ENCODE data around the gene FRMD4B.

FRMD4B gene

DNA sequence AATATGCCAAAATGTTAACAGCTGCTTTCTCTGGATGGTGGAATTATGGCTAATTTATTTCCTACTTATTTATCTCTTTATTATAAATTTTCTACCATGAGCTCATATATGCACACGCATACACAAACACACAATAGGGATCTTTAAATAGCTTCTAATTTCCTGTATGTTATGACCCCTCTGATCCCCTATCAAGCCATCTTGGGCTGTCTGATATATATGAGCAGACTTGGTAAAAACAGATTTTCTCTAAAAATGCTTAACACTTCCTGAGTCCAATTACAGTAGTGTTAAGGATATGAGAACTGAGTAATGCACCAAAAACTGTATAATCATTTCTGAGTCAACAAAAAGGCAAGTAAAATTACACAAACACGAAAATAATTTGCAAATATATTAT lies 211.4 kb downstream of the FRMD4B start:
- Histone ChIP-seq H3K4me1 (ENCODE audit: insufficient read depth, low read length, poor library complexity, severe bottlenecking) (no peaks in the 10 kb centered on the region), H3K9me2 (replicated peaks; ENCODE audit: low read depth, low read length) (no peaks in the 10 kb centered on the region), H3K9ac (ENCODE audit: low read depth, low read length, poor library complexity, severe bottlenecking) (no peak overlapping the region), H3K79me2 (ENCODE audit: insufficient read depth, low read length) (no peaks in the 10 kb centered on the region), H2AFZ (ENCODE audit: low read length) (no peak overlapping the region), H4K20me1 (ENCODE audit: insufficient read depth, low read length, poor library complexity, severe bottlenecking) (no peaks in the 10 kb centered on the region), H3K27me3 (ENCODE audit: insufficient read depth, low read length, poor library complexity, severe bottlenecking) (no peaks in the 10 kb centered on the region), H3F3A (ENCODE audit: low read depth) (no peaks in the 10 kb centered on the region), H3K4me2 (ENCODE audit: low read depth, low read length, poor library complexity, severe bottlenecking) (no peak overlapping the region), H3K4me3 (ENCODE audit: low read length, poor library complexity, severe bottlenecking) (no peak overlapping the region), H3K36me3 (ENCODE audit: insufficient read depth, low read length) (no peaks in the 10 kb centered on the region), H3K9me3 (ENCODE audit: insufficient read depth, low read depth, low read length) (no peaks in the 10 kb centered on the region)
- TF ChIP-seq, protein P1, sequence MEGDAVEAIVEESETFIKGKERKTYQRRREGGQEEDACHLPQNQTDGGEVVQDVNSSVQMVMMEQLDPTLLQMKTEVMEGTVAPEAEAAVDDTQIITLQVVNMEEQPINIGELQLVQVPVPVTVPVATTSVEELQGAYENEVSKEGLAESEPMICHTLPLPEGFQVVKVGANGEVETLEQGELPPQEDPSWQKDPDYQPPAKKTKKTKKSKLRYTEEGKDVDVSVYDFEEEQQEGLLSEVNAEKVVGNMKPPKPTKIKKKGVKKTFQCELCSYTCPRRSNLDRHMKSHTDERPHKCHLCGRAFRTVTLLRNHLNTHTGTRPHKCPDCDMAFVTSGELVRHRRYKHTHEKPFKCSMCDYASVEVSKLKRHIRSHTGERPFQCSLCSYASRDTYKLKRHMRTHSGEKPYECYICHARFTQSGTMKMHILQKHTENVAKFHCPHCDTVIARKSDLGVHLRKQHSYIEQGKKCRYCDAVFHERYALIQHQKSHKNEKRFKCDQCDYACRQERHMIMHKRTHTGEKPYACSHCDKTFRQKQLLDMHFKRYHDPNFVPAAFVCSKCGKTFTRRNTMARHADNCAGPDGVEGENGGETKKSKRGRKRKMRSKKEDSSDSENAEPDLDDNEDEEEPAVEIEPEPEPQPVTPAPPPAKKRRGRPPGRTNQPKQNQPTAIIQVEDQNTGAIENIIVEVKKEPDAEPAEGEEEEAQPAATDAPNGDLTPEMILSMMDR (conservative IDR thresholded peaks at IDR 0.05; ENCODE audit: low read length): no peak
- TF ChIP-seq EZH2phosphoT487 (IDR thresholded peaks at IDR 0.05; ENCODE audit: borderline replicate concordance): no peak

DNA sequence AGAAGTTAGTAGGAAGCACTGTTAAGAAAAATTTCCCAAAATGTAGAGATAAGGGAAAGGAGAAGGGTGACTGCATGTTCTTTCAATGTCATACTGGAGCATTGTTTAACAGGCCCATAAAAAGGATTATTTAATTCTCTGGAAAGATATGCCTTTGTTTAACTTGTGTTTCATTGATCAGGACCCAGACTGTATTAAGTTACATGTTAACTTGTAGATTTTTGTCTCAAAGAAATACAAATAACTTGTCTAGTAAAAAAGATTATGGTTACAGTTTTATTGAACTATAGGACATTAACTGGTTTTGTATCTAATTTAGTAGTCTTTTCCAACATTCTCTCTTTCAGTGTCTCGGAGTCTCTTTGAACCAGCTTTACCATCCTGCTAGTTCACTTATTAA lies 213.8 kb downstream of the FRMD4B start:
- H3K9me2 ChIP-seq (replicated peaks; ENCODE audit: low read depth, low read length): no peaks in the 10 kb centered on the region
- H3K9me3 ChIP-seq (ENCODE audit: insufficient read depth, low read depth, low read length): no peaks in the 10 kb centered on the region
- H3K4me3 ChIP-seq (ENCODE audit: low read length, poor library complexity, severe bottlenecking): no peak overlapping the region
- H2AFZ ChIP-seq (ENCODE audit: low read length): no peak overlapping the region
- H3K4me2 ChIP-seq (ENCODE audit: low read depth, low read length, poor library complexity, severe bottlenecking): no peak overlapping the region
- H4K20me1 ChIP-seq (ENCODE audit: insufficient read depth, low read length, poor library complexity, severe bottlenecking): no peaks in the 10 kb centered on the region
- no peaks in the 10 kb centered on the region for H3K4me1 ChIP-seq (ENCODE audit: insufficient read depth, low read length, poor library complexity, severe bottlenecking)
- H3F3A ChIP-seq (ENCODE audit: low read depth): no peaks in the 10 kb centered on the region
- no peaks in the 10 kb centered on the region for H3K79me2 ChIP-seq (ENCODE audit: insufficient read depth, low read length)
- no peak for TF ChIP-seq EZH2phosphoT487 (IDR thresholded peaks at IDR 0.05; ENCODE audit: borderline replicate concordance)
- TF ChIP-seq, protein P1 (conservative IDR thresholded peaks at IDR 0.05; ENCODE audit: low read length): no peak
- H3K9ac ChIP-seq (ENCODE audit: low read depth, low read length, poor library complexity, severe bottlenecking): no peak overlapping the region
- H3K27me3 ChIP-seq (ENCODE audit: insufficient read depth, low read length, poor library complexity, severe bottlenecking): no peaks in the 10 kb centered on the region
- no peaks in the 10 kb centered on the region for H3K36me3 ChIP-seq (ENCODE audit: insufficient read depth, low read length)

- H3K27me3 ChIP-seq (ENCODE audit: insufficient read depth, low read length, poor library complexity, severe bottlenecking): no peaks in the 10 kb centered on the region
- H2AFZ ChIP-seq (ENCODE audit: low read length): no peak overlapping the region
- H3K9ac ChIP-seq (ENCODE audit: low read depth, low read length, poor library complexity, severe bottlenecking): no peak overlapping the region
- no peaks in the 10 kb centered on the region for H3F3A ChIP-seq (ENCODE audit: low read depth)
- no peaks in the 10 kb centered on the region for H3K9me2 ChIP-seq (replicated peaks; ENCODE audit: low read depth, low read length)
- H3K4me1 ChIP-seq (ENCODE audit: insufficient read depth, low read length, poor library complexity, severe bottlenecking): no peaks in the 10 kb centered on the region
- H3K4me2 ChIP-seq (ENCODE audit: low read depth, low read length, poor library complexity, severe bottlenecking): no peak overlapping the region
- H3K9me3 ChIP-seq (ENCODE audit: insufficient read depth, low read depth, low read length): no peaks in the 10 kb centered on the region
- H3K79me2 ChIP-seq (ENCODE audit: insufficient read depth, low read length): no peaks in the 10 kb centered on the region
- no peaks in the 10 kb centered on the region for H3K36me3 ChIP-seq (ENCODE audit: insufficient read depth, low read length)
- TF ChIP-seq, protein P1 (conservative IDR thresholded peaks at IDR 0.05; ENCODE audit: low read length): no peak
- no peak for TF ChIP-seq EZH2phosphoT487 (IDR thresholded peaks at IDR 0.05; ENCODE audit: borderline replicate concordance)
- H4K20me1 ChIP-seq (ENCODE audit: insufficient read depth, low read length, poor library complexity, severe bottlenecking): no peaks in the 10 kb centered on the region
- no peak overlapping the region for H3K4me3 ChIP-seq (ENCODE audit: low read length, poor library complexity, severe bottlenecking)
Observed at GRCh38 chr3:69166446-69166845, 219.4 kb downstream of the FRMD4B start.

All from Loucy (cell line).